ENCODE measurements around the gene SEPTIN14.

DNA sequence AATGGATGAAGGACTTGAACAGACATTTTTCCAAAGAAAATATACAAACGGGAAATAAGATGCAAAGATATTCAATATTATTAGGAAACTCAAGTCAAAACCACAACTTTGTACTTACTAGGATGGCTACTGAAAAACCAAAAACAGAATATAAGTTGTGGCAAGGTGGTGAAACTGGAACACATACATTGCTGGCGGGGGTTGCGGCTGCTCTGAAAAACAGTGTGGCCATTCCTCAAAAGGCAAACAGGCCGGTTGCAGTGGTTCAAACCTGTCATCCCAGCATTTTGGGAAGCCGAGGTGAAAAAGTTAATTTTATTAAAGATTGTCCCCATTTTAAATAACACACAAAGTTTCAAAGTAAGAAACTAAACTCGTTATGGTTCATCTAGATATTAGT lies 14.8 kb upstream of the SEPTIN14 start:
- TF ChIP-seq CTCF (IDR thresholded peaks at IDR 0.05) (no peak), POLR2AphosphoS5 (IDR thresholded peaks at IDR 0.05) (no peak), POLR2A (IDR thresholded peaks at IDR 0.05) (no peak)
